ENCODE results near the gene CDH22.

Gene CDH22

DNA sequence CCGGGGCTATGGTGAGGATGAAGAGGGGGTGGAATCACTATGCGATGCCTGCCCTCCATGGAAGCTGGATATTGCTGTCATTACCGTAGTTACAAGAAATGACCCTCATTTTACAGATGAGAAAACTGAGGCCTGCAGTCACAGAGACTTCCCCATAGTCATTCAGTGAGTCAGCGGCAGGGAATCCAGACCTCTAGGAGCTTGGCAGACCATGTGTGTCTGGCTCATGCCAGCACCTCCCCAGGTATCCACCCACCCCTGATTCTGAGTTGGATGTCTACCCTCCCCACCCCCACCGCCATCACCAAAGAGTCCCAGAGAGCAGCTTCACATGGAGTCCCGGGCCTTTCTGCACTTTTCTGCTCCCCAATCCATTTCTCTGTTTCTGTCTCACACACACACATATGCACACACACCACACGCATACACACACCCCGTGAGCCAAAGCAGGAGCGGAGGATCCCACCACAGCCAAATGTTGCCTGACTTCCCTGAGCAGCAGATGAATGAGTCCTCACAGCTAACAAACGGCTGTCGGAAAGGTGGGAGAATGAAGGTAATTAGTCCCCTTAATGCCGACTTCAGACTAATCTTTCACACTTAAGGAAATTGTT, 24.8 kb downstream of the CDH22 start:
- Mint-ChIP-seq H3K9me3 (no peaks in the 10 kb centered on the region), H3K27me3 (ENCODE audit: low read depth) (peaks cover 17% of the 10 kb centered on the region), H3K4me1 (ENCODE audit: low read depth) (no peaks in the 10 kb centered on the region), H3K4me3 (no peak overlapping the region), H3K36me3 (ENCODE audit: low read depth) (no peaks in the 10 kb centered on the region), H3K27ac (no peak overlapping the region)

DNA sequence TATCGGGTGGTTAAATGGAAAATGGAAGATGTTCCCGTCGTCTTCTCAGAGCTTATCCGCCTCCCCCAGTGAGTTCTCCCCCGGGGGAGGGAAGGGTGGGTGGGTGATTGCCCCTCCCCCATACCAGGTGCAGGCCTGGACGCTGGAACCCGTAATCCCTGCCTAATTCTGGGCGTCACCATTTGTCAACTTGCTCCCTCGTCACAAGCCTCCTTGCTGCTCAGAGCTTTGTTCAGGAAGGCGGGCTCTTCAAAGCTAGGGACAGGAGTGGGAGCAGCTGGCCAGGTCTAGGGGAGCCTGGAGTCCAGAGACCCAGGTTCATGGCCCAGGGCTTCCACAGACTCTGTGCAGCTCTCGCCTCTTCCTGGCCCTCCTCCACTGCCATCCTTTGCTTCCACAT, 25.6 kb downstream of the CDH22 start:
- no peaks in the 10 kb centered on the region for H3K4me1 Mint-ChIP-seq (ENCODE audit: low read depth)
- H3K9me3 Mint-ChIP-seq = no peaks in the 10 kb centered on the region
- no peak overlapping the region for H3K27ac Mint-ChIP-seq
- H3K36me3 Mint-ChIP-seq (ENCODE audit: low read depth) = no peaks in the 10 kb centered on the region
- H3K4me3 Mint-ChIP-seq = no peak overlapping the region
- H3K27me3 Mint-ChIP-seq (ENCODE audit: low read depth) = peaks cover 19% of the 10 kb centered on the region

DNA sequence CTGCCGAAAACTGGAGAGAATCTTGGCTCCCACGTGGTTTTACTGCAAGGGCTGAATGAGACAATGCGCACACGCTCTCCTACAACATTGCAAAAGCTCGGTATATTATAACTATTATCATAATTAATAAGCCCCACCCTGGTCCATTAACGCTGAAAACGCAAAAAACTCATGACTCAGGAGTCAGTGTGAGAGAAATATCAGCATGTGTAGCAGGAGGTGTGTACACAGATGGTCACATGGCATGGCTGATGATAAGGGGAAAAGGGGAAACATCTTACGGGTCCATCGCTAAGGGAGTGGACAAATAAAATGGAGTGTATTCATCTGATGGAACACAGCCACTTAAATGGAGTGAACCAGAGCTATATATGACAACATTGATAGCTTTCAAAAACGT, 29.2 kb downstream of the CDH22 start:
- Mint-ChIP-seq H3K4me1 (ENCODE audit: low read depth) (no peaks in the 10 kb centered on the region), H3K4me3 (no peak overlapping the region)

DNA sequence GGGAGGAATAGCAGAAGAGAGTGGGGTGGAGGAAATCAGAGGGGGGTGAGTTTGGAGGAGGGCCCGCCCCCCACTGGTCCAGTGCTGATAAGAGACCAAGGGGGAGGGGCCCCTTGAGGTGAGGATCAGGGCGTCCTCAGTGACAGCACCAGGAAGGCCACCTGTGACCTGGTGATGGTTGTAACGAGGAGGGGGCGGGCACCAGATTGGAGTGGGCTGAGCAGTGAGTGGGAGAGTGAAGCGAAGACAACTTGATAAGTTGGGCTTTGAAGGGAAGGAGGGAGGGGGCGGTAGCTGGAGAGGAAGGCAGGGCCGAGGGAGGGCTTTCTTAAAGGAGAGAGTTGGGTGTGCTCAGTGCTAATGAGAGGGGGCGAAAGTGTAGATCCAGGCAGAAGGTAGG, 30.7 kb downstream of the CDH22 start:
- Mint-ChIP-seq H3K27me3 (ENCODE audit: low read depth) (peaks cover 39% of the 10 kb centered on the region), H3K4me3 (no peak overlapping the region), H3K4me1 (ENCODE audit: low read depth) (no peaks in the 10 kb centered on the region), H3K36me3 (ENCODE audit: low read depth) (no peaks in the 10 kb centered on the region), H3K9me3 (no peaks in the 10 kb centered on the region), H3K27ac (no peak overlapping the region)

More for the DNA sequence above, 29.2 kb downstream of the CDH22 start:
- no peaks in the 10 kb centered on the region for H3K36me3 Mint-ChIP-seq (ENCODE audit: low read depth)
- H3K27me3 Mint-ChIP-seq (ENCODE audit: low read depth) = peaks cover 39% of the 10 kb centered on the region
- H3K9me3 Mint-ChIP-seq = no peaks in the 10 kb centered on the region
- H3K27ac Mint-ChIP-seq = no peak overlapping the region

DNA sequence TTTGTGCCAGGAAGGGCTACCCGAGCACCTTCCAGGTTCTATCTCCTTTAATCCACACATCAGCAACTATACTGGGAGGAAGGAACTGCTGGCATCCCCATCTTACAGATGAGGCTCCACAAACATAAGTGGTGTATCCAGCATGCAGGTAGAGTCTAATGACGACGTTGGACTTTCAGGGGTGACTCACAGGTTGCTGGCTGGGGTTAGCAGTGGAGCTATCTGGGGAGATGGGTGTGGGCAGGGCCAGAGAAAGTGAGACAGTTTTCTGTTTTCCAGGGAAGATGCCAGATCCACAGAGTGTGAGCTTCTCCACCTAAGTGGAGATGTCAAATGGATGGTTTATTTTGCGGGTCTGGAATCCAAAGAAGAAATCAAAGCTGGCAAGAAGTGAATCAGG, 31.8 kb downstream of the CDH22 start:
- Mint-ChIP-seq H3K27me3 (ENCODE audit: low read depth) (peaks cover 43% of the 10 kb centered on the region), H3K27ac (no peak overlapping the region), H3K36me3 (ENCODE audit: low read depth) (no peaks in the 10 kb centered on the region)

DNA sequence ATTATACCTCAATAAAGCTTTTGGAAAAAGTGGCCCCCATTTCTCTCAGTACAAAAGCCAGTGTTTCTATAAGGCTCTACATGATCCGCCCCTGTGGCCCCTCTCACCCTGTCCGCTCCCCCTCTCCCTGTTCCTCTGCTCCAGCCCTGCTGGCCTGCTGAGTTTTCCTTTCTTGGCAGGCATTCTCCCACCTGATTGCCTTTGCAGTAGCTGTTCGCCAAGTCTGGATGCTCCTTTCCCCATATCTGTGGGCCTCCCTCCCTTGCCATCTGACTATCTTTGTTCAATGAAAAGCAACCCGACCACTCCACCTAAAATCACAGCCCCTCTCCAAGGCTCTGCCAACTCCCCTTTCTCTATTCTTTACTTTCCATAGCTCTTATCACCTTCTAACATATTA, 33.2 kb downstream of the CDH22 start:
- no peaks in the 10 kb centered on the region for H3K9me3 Mint-ChIP-seq
- no peaks in the 10 kb centered on the region for H3K36me3 Mint-ChIP-seq (ENCODE audit: low read depth)
- H3K4me1 Mint-ChIP-seq (ENCODE audit: low read depth) = no peaks in the 10 kb centered on the region
- H3K27me3 Mint-ChIP-seq (ENCODE audit: low read depth) = peaks cover 41% of the 10 kb centered on the region
- no peak overlapping the region for H3K4me3 Mint-ChIP-seq
- H3K27ac Mint-ChIP-seq = no peak overlapping the region

More for the DNA sequence above, 31.8 kb downstream of the CDH22 start:
- H3K4me3 Mint-ChIP-seq = no peak overlapping the region
- H3K4me1 Mint-ChIP-seq (ENCODE audit: low read depth) = no peaks in the 10 kb centered on the region
- H3K9me3 Mint-ChIP-seq = no peaks in the 10 kb centered on the region

DNA sequence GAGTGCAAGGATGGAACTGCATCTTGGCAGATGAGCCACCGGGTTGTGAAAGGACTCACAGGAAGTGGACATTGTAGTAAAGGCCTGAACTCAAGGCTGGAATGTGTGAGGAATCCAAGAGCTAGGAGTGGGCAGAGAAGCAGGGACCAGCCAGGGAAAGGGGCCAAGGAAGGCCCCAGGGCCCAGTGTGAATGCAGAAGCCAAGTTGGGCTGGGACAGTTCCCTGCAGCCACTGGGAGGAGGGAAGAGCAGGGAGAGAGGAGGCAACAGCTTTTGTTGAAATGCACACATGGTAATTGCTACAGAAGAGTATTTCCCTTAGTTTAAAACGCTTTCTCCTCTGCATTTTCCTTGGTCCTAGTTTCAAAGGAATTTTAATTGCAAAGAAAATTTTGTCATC, 34.6 kb downstream of the CDH22 start:
- H3K27me3 Mint-ChIP-seq (ENCODE audit: low read depth) = peaks cover 44% of the 10 kb centered on the region
- no peaks in the 10 kb centered on the region for H3K36me3 Mint-ChIP-seq (ENCODE audit: low read depth)
- no peaks in the 10 kb centered on the region for H3K9me3 Mint-ChIP-seq
- no peak overlapping the region for H3K27ac Mint-ChIP-seq
- H3K4me1 Mint-ChIP-seq (ENCODE audit: low read depth) = no peaks in the 10 kb centered on the region
- no peak overlapping the region for H3K4me3 Mint-ChIP-seq

DNA sequence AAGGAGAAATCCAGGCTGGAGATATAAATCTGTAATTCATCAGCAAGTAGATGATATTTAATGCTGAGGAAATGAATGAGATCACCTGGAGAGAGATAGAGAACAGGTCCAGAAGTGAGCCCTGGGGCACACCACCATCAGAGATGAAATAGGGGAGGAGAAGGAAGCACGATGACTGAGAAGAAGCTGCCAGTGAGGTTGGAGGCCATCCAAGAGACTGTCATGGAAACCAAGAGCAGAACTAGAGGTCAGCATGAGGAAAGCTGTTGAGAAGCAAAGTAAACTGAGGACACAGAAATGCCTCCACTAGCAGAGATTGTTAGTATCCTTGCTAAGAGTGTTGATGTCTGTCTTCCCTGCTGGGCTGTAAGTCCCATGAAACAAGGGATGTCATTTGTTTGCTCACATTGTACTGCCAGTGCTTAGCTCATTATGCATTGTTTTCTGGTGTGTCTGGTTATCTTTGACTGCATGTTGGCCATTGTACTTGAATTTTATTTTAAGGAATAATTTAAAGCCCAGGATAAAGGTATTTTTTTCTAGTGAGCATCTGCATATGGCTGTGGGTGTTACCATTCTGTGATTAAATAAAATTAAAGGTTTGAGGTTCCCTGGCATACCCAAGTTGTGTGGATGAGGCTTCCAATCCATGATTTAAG, 35.8 kb downstream of the CDH22 start:
- Mint-ChIP-seq H3K36me3 (ENCODE audit: low read depth) (no peaks in the 10 kb centered on the region), H3K27me3 (ENCODE audit: low read depth) (peaks cover 40% of the 10 kb centered on the region), H3K4me3 (no peak overlapping the region), H3K4me1 (ENCODE audit: low read depth) (no peaks in the 10 kb centered on the region), H3K27ac (no peak overlapping the region), H3K9me3 (no peaks in the 10 kb centered on the region)

DNA sequence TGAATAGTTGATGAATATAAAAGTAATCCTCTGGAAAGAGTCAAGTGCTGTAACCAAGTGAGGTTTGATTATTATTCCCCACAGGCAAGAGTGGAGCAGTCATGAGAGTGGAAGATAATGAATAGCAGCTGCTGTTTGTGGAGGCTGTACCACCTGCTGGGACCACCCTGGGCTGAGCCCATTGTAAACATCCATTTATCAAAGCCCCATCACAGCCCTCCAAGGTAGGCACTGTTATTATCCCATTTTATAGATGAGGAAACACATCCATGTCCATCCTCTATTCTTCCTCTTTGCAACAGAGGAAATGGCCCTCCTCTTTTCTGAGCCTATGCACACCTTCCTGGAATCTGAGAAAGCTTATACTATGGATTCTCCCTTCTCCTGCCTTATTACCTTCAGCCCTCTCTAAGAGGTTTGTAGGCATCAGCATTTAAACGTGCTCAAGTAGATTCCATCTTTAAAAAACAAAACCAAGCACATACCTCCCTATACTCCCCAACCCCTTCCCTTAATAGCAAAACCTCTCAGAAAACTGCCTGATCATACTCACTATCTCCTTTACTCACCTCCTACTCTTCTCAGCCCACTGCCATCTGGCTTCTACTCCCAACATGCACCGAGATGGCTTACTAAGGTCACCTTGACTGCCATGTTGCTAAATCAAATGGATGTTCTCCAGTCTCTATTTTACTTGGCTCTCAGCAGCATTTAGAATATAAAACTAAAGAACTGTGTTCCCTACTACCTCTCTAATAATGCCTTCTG, 37.1 kb downstream of the CDH22 start:
- Mint-ChIP-seq H3K36me3 (ENCODE audit: low read depth) (no peaks in the 10 kb centered on the region), H3K9me3 (no peaks in the 10 kb centered on the region), H3K4me3 (no peak overlapping the region), H3K4me1 (ENCODE audit: low read depth) (no peaks in the 10 kb centered on the region), H3K27ac (no peak overlapping the region), H3K27me3 (ENCODE audit: low read depth) (peaks cover 30% of the 10 kb centered on the region)

DNA sequence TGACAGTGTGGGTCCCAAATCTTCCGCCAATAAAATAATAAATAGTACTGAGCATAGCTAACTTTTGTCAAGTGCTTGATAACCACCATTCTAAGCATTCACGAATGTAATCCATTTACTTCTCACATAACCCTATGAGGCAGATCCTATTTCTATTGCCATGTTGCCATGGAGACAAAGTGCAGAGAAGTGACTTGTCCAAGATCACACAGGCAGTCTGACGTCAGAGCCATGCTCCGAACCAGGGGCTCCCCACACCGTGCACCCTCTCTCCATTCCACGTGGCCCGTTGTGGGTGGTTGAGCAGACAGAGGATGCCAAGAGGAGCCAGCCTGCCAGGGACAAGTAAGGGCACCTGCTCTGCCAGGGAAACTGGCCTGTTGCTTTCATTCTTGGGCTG, 38.9 kb downstream of the CDH22 start:
- Mint-ChIP-seq H3K4me1 (ENCODE audit: low read depth) (no peaks in the 10 kb centered on the region), H3K9me3 (no peaks in the 10 kb centered on the region), H3K4me3 (no peak overlapping the region), H3K36me3 (ENCODE audit: low read depth) (no peaks in the 10 kb centered on the region), H3K27me3 (ENCODE audit: low read depth) (peaks cover 22% of the 10 kb centered on the region), H3K27ac (no peak overlapping the region)

DNA sequence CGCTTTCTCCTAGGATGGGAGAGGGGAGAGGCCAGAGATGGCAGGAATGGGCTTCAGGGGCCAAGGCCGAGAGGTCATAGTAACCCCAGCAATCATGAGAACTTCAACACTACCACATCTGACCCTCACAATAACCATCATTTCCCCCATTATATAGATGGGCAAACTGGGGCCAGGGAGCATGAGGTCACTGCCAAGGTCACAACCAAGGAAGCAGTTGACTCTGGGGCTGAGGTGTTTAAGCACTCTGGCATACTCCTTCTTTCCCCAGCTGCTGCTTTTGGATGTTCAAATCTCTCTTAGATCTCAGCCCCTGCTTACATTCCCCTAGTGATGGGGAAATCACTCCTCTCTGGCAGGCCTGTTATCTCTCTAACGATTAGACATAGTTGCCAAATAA, 39.6 kb downstream of the CDH22 start:
- no peaks in the 10 kb centered on the region for H3K4me1 Mint-ChIP-seq (ENCODE audit: low read depth)
- no peaks in the 10 kb centered on the region for H3K36me3 Mint-ChIP-seq (ENCODE audit: low read depth)
- H3K4me3 Mint-ChIP-seq = no peak overlapping the region
- no peaks in the 10 kb centered on the region for H3K9me3 Mint-ChIP-seq
- peaks cover 22% of the 10 kb centered on the region for H3K27me3 Mint-ChIP-seq (ENCODE audit: low read depth)
- H3K27ac Mint-ChIP-seq = no peak overlapping the region

DNA sequence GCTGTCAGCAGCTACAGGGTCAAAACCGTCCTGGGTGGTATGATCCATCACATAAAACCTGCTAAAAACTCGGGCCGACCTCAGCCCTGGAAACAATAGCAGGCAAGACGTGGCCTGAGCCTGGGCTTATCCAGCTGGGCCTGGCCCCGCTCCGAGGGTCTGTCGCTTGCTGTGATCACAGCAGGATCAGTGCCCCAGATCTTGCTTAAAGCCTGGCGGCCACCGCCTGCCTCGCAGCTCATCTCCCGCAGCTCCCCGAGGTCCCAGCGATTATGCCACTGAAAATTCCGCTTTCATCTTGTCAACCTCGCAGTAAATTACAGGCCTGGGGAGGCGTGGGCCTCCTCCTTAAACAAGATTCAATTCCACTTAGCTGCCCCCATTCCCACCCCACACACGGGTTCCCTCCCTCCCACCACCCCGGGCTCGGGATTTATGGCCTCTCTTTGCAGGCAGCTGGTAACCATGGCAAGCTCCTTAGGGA, 40.1 kb downstream of the CDH22 start:
- H3K27me3 Mint-ChIP-seq (ENCODE audit: low read depth) = peaks cover 22% of the 10 kb centered on the region
- H3K27ac Mint-ChIP-seq = no peak overlapping the region
- H3K4me1 Mint-ChIP-seq (ENCODE audit: low read depth) = no peaks in the 10 kb centered on the region
- no peak overlapping the region for H3K4me3 Mint-ChIP-seq
- no peaks in the 10 kb centered on the region for H3K36me3 Mint-ChIP-seq (ENCODE audit: low read depth)
- no peaks in the 10 kb centered on the region for H3K9me3 Mint-ChIP-seq

DNA sequence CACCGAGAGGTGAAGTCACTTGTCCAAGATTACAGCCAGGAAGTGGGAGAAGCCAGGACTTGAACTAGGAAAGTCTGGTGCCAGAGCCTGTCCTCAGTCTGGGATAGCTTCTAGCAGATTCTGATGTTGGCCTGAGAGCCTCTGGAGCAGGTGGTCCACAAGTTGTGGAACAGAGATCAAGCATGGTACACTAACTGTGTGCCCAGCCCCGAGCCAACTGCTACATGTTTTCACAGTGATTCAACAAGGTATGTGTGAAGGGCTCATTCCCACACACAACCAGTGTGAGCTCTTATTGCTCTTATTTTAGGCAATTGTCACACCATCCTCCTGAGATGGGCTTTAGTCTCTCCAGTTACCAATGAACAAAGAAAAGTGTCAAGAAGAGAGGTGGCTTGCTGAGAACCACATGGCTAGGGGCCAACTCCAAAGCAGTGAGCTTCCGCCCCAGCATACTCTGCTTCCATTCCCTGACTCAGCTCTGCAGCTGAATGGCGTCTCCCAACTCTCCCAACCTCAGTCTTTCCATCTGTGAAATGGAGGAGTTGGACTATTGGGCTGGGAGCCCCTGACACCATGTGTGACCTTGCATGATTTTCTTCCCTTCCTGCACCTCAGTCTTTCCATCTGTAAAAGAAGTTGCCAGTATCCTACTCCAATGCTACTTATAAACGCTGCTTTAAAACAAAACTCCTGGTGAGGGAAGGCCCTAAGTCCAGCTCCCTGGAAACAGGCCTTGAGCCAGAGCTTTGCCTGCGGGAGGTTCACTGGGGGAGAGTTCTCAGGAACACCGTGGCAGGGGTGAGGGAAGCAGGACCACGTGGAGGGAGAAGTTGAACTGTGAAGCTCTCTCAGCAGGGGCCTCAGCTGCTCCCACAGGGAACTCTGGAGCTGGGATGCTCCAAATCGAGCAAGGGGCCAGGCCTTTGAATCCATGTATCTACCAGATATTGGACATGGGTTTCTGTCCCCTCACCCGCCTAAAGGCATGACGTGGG, 40.9 kb downstream of the CDH22 start:
- Mint-ChIP-seq H3K4me1 (ENCODE audit: low read depth) (no peaks in the 10 kb centered on the region), H3K9me3 (no peaks in the 10 kb centered on the region), H3K27ac (no peak overlapping the region), H3K36me3 (ENCODE audit: low read depth) (no peaks in the 10 kb centered on the region), H3K4me3 (no peak overlapping the region), H3K27me3 (ENCODE audit: low read depth) (peaks cover 22% of the 10 kb centered on the region)

DNA sequence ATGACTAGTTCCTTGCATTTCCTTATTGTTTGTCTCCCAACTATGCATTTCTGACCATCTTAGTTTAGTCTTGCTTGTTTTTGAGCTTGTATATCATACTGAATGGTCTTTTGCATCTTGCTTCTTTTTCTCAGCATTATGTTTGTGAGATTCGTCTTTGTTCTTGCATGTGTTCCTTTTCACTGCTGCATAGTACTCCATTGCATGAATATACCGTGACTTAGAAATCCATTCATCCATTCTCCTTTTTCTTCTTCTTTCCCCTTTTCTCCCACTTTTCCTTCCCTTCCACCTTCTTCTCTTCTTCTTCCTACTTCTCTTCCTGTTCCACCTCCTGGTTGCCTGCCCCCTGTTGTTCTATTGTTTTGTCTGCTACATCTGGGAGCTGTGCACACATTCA, 42.8 kb downstream of the CDH22 start:
- Mint-ChIP-seq H3K4me3 (no peak overlapping the region), H3K36me3 (ENCODE audit: low read depth) (no peaks in the 10 kb centered on the region), H3K4me1 (ENCODE audit: low read depth) (no peaks in the 10 kb centered on the region), H3K9me3 (no peaks in the 10 kb centered on the region), H3K27ac (no peak overlapping the region), H3K27me3 (ENCODE audit: low read depth) (peaks cover 12% of the 10 kb centered on the region)

Data from T-helper 1 cell treated with Interleukin-12 subunit alpha and Interleukin-12 subunit beta and Interleukin-4 antibody, amounts not matched to agents 30 μg/mL and 1 μg/mL, for 36 hours (primary cell).